ENCODE measurements around the gene SLC9A9.

- TF ChIP-seq CTCF (IDR thresholded peaks at IDR 0.05): no peak
- no peak for TF ChIP-seq POLR2A (IDR thresholded peaks at IDR 0.05)
Measured at GRCh38 chr3:143596957-143597642, 251.2 kb downstream of the SLC9A9 start.
